ENCODE data around the gene TLN1. TPM values are rescaled to one million over a fixed set of nuclear protein-coding genes. Genes with fewer than 3 reads are reported as not detected.
A peak's percentile ranks its signal among the peaks of the same experiment; 100 is the strongest.

The TLN1 gene
- polyA plus RNA-seq, 2 of the 4 experiments (the other 2 are of a cell fraction): 65.5 to 108 TPM

DNA sequence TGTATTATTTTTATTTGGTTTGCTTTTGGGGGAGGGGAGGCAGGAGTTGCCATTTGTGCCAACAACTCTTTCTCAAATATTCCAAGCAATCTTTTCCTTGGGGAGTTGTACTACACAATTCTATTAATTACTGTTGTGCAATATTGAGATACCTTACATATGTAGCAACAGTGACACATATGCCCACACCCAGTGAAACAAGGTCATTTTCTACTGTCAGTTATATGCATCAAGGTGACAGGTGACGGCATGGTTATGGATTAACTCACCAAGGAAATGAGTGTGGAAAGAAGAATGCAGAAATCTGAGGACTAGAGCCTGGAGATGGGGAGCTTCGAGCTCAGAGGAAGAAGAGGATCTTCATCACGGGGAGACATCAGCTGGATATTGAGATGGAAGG lies 39.9 kb upstream of the TLN1 start:
- H3K9me3 ChIP-seq: no peaks in the 10 kb centered on the region
- FAIRE-seq: no peak
- DNase-seq (ENCODE audit: low read depth in 1 of 2, low spot score in 1 of 2): peak in 1 of 2 experiments; percentile 14
- ChIA-PET CTCF (interaction anchor here (1.1 to 13.6 kb wide), 3 partner anchors 9 to 17 kb away, joined by 4 to 122 read pairs (median 16); no protein-coding TSS in a partner anchor), POLR2A (interaction anchor here (0.9 kb wide), 1 partner anchor 15 kb away, joined by 4 read pairs; no protein-coding TSS in a partner anchor)
- peak overlapping the region; percentile 61 for H3K4me2 ChIP-seq
- H3K27ac ChIP-seq: no peak overlapping the region
- H3K4me3 ChIP-seq: no peak overlapping the region
- peak in 1 of 2 experiments; percentile 26; a peak in 1 of 6 replicates for ATAC-seq
- WGBS (ENCODE audit: missing lambda C conversion rate): 22% methylated on average over 3 of the region's 3 CpGs
- peaks cover 23% of the 10 kb centered on the region for H3K4me1 ChIP-seq
- TF ChIP-seq CEBPB (IDR thresholded peaks at IDR 0.05) (peak; percentile 56 to 61; a peak in 3 of 4 replicates), TP53 (CRISPR knock-in tag; IDR thresholded peaks at IDR 0.05) (no peak)

DNA sequence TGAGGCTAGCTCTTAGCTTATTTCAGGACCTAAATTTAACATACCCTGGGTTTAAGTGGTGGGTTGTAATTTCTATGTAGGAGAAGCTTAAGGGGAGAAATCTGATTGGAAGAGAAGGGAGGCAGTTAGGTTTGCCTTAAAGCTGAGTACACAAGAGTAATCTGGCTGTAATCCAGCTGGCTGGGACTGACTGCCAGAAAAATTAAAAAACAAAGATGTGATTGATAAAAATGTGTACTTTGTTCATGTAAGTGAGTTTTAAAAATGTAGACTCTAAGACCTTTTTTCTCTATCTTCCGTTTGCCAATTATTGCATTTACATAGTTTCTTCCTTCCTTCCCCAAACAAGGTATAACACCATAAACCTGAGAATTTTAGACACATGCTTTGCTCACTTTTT lies 39.5 kb upstream of the TLN1 start:
- ATAC-seq (peak in 1 of 2 experiments; percentile 39; a peak in 1 of 6 replicates), DNase-seq (ENCODE audit: low read depth in 1 of 2, low spot score in 1 of 2) (peak in 1 of 2 experiments; percentile 14), FAIRE-seq (no peak)
- Histone ChIP-seq H3K4me1 (peaks cover 23% of the 10 kb centered on the region), H3K9me3 (no peaks in the 10 kb centered on the region), H3K27ac (no peak overlapping the region), H3K4me2 (peak overlapping the region; percentile 61), H3K4me3 (no peak overlapping the region)
- POLR2A ChIA-PET: interaction anchor here (0.9 kb wide), 1 partner anchor 15 kb away, joined by 4 read pairs; no protein-coding TSS in a partner anchor
- TF ChIP-seq RCOR1 (IDR thresholded peaks at IDR 0.05; ENCODE audit: low read depth, low read length) (no peak), FOXS1 (CRISPR knock-in tag; IDR thresholded peaks at IDR 0.05) (no peak), CBX2 (IDR thresholded peaks at IDR 0.05; ENCODE audit: borderline replicate concordance, low read depth) (no peak), EHMT2 (IDR thresholded peaks at IDR 0.05; ENCODE audit: low read depth) (no peak), JUN (IDR thresholded peaks at IDR 0.05) (no peak), PHF8 (IDR thresholded peaks at IDR 0.05; ENCODE audit: borderline replicate concordance, low read depth) (no peak), GATA3 (IDR thresholded peaks at IDR 0.05; ENCODE audit: borderline replicate concordance) (no peak), RFX5 (IDR thresholded peaks at IDR 0.05) (no peak)
- CTCF ChIA-PET: interaction anchor here (1.1 to 13.6 kb wide), 6 partner anchors 9 to 111 kb away, joined by 4 to 122 read pairs (median 6); partner anchors contain the start of gene SPAG8
- 31% methylated on average over 1 of the region's 1 CpG for WGBS (ENCODE audit: missing lambda C conversion rate)

DNA sequence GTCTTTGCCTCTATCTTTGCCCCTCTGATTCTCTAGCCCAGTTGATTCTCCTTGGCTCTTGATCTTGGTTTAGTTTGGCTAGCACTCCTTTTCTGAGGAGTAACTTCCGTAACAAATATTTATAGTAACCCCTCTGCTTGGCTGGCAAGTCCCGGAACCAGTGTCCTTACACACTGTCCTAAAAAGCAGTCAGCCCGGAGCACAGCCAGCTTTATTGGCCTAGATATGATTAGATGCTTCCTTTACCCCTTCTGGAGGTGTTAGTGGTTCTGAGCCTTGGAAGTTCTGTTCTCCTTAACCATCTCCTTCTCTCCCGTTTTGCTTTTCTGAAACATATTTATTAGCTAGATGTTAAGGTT lies 39.1 kb upstream of the TLN1 start:
- Histone ChIP-seq H3K4me2 (peak overlapping the region; percentile 61), H3K4me3 (no peak overlapping the region), H3K27ac (no peak overlapping the region), H3K9me3 (no peaks in the 10 kb centered on the region), H3K4me1 (peaks cover 23% of the 10 kb centered on the region)
- POLR2A ChIA-PET: interaction anchor here (0.9 kb wide), 1 partner anchor 14 kb away, joined by 4 read pairs; no protein-coding TSS in a partner anchor
- 42% methylated on average over 4 of the region's 4 CpGs for WGBS (ENCODE audit: missing lambda C conversion rate)
- TF ChIP-seq, protein P1, sequence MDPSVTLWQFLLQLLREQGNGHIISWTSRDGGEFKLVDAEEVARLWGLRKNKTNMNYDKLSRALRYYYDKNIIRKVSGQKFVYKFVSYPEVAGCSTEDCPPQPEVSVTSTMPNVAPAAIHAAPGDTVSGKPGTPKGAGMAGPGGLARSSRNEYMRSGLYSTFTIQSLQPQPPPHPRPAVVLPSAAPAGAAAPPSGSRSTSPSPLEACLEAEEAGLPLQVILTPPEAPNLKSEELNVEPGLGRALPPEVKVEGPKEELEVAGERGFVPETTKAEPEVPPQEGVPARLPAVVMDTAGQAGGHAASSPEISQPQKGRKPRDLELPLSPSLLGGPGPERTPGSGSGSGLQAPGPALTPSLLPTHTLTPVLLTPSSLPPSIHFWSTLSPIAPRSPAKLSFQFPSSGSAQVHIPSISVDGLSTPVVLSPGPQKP (IDR thresholded peaks at IDR 0.05; ENCODE audit: low read depth, low read length): no peak
- no peak for TF ChIP-seq FOSB (CRISPR knock-in tag; IDR thresholded peaks at IDR 0.05)
- TF ChIP-seq, protein P2, sequence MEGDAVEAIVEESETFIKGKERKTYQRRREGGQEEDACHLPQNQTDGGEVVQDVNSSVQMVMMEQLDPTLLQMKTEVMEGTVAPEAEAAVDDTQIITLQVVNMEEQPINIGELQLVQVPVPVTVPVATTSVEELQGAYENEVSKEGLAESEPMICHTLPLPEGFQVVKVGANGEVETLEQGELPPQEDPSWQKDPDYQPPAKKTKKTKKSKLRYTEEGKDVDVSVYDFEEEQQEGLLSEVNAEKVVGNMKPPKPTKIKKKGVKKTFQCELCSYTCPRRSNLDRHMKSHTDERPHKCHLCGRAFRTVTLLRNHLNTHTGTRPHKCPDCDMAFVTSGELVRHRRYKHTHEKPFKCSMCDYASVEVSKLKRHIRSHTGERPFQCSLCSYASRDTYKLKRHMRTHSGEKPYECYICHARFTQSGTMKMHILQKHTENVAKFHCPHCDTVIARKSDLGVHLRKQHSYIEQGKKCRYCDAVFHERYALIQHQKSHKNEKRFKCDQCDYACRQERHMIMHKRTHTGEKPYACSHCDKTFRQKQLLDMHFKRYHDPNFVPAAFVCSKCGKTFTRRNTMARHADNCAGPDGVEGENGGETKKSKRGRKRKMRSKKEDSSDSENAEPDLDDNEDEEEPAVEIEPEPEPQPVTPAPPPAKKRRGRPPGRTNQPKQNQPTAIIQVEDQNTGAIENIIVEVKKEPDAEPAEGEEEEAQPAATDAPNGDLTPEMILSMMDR (IDR thresholded peaks at IDR 0.05): no peak
- TF ChIP-seq HOXB5 (CRISPR knock-in tag; IDR thresholded peaks at IDR 0.05): no peak
- TF ChIP-seq, protein P3, sequence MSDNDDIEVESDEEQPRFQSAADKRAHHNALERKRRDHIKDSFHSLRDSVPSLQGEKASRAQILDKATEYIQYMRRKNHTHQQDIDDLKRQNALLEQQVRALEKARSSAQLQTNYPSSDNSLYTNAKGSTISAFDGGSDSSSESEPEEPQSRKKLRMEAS (IDR thresholded peaks at IDR 0.05): no peak
- TF ChIP-seq MAFK (IDR thresholded peaks at IDR 0.05; ENCODE audit: partially characterized antibody): no peak
- no peak for TF ChIP-seq MYC (IDR thresholded peaks at IDR 0.05; ENCODE audit: borderline replicate concordance, low read length)
- TF ChIP-seq, protein P4, sequence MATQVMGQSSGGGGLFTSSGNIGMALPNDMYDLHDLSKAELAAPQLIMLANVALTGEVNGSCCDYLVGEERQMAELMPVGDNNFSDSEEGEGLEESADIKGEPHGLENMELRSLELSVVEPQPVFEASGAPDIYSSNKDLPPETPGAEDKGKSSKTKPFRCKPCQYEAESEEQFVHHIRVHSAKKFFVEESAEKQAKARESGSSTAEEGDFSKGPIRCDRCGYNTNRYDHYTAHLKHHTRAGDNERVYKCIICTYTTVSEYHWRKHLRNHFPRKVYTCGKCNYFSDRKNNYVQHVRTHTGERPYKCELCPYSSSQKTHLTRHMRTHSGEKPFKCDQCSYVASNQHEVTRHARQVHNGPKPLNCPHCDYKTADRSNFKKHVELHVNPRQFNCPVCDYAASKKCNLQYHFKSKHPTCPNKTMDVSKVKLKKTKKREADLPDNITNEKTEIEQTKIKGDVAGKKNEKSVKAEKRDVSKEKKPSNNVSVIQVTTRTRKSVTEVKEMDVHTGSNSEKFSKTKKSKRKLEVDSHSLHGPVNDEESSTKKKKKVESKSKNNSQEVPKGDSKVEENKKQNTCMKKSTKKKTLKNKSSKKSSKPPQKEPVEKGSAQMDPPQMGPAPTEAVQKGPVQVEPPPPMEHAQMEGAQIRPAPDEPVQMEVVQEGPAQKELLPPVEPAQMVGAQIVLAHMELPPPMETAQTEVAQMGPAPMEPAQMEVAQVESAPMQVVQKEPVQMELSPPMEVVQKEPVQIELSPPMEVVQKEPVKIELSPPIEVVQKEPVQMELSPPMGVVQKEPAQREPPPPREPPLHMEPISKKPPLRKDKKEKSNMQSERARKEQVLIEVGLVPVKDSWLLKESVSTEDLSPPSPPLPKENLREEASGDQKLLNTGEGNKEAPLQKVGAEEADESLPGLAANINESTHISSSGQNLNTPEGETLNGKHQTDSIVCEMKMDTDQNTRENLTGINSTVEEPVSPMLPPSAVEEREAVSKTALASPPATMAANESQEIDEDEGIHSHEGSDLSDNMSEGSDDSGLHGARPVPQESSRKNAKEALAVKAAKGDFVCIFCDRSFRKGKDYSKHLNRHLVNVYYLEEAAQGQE (IDR thresholded peaks at IDR 0.05): no peak
- TF ChIP-seq EHMT2 (IDR thresholded peaks at IDR 0.05; ENCODE audit: low read depth): no peak
- no peak for TF ChIP-seq FOSL2 (IDR thresholded peaks at IDR 0.05)
- TF ChIP-seq FOSL2 (CRISPR knock-in tag; IDR thresholded peaks at IDR 0.05): no peak
- TF ChIP-seq EHF (CRISPR knock-in tag; IDR thresholded peaks at IDR 0.05): no peak
- no peak for TF ChIP-seq CHD4 (IDR thresholded peaks at IDR 0.05; ENCODE audit: borderline replicate concordance)
- ATAC-seq: peak in 1 of 2 experiments; percentile 55; a peak in 3 of 6 replicates
- CTCF ChIA-PET: interaction anchor here (0.8 to 13.6 kb wide), 7 partner anchors 15 to 121 kb away, joined by 3 to 122 read pairs (median 6); partner anchors contain the start of gene SPAG8
- peak; percentile 36 for FAIRE-seq
- no peak for DNase-seq (ENCODE audit: low read depth in 1 of 2, low spot score in 1 of 2)

Data from A549 (cell line).